LNCaP clone FGC (cell line): ENCODE measurements around the gene ADRA2B.

Source experiments
- DNase-seq: peaks from one replicate; pipeline ENCODE4 v3.0.0-alpha.2; 2011; ENCODE audit warnings: low read depth
- H3K4me3 ChIP-seq: 2 replicates; pipeline ENCODE4 v1.5.1; 2011; ENCODE audit warnings: mild to moderate bottlenecking, low read depth, low read length, control low read depth
- TF ChIP-seq, protein P1 (sequence below): IDR thresholded peaks from 2 replicates; pipeline ENCODE4 v1.5.1; 2012; ENCODE audit warnings: mild to moderate bottlenecking; ENCODE audit not compliant: control insufficient read depth, insufficient read depth; ENCODE audit errors: extremely low read depth

ADRA2B gene

DNA sequence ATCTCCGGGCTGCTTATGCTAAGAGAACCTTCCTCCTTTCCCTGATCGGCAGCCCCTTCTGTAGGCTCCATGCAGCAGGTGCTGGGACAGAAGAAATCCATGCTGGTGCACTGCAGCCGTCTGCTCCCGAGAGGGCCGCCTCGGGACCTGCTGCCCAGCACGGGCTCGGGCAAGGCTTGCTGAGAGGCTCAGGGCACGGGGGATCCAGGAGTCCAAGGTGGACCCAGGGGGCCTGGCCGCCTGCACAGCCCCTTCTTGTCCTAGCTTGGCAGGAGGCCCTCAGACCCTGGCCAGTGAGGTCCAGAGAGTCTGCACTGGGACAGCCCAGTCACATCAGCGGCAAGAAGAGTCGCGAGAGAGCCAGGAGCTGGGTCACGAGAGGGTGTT lies 42.2 kb upstream of the ADRA2B start:
- TF ChIP-seq, protein P1, sequence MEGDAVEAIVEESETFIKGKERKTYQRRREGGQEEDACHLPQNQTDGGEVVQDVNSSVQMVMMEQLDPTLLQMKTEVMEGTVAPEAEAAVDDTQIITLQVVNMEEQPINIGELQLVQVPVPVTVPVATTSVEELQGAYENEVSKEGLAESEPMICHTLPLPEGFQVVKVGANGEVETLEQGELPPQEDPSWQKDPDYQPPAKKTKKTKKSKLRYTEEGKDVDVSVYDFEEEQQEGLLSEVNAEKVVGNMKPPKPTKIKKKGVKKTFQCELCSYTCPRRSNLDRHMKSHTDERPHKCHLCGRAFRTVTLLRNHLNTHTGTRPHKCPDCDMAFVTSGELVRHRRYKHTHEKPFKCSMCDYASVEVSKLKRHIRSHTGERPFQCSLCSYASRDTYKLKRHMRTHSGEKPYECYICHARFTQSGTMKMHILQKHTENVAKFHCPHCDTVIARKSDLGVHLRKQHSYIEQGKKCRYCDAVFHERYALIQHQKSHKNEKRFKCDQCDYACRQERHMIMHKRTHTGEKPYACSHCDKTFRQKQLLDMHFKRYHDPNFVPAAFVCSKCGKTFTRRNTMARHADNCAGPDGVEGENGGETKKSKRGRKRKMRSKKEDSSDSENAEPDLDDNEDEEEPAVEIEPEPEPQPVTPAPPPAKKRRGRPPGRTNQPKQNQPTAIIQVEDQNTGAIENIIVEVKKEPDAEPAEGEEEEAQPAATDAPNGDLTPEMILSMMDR: no peak
- no peak for DNase-seq
- no peak overlapping the region for H3K4me3 ChIP-seq

DNA sequence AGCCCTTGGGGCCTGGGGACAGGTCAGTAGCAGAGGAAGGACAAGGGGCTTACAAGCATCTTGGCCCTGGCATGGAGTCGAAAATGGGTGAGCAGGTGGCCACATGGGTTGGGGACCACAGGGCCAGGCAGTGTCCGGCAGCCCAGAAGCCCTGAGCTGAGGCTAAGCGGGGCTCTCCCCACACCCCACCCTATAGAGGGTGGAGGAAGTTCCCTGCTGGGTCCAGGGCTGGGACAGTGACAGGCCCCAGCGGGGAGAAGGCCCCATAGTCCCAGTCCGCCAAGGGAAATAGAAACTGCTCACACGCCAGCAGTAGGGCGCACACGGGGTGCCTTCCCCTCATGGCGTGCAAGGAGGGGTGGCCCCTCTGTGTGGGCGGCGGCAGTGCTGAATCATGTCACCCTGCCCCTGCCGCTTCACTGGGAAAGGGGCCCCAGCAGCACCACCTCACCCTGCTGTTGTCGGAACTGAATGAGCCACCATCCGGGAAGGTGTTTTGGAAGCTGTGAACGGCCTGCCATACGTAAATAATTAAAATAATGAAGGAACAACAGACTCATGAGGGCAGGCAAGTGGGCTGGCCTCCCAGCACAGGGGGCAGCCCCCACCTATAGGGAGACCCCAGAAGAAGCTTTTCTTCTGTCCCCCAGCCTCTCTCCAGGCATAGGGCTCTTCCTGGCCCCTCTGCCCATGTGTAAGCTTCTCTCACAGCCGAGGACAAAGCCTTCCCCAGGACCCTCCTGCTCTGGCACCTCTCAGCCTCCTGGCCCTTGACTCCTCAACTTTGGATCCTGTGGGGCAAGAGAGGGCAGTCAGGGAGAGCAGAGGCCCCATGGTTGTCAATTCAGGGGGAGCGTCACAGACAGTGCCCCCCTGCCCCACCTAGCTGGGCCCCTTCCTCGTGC lies 41.5 kb upstream of the ADRA2B start:
- DNase-seq: no peak
- TF ChIP-seq, protein P1: no peak
- no peak overlapping the region for H3K4me3 ChIP-seq

DNA sequence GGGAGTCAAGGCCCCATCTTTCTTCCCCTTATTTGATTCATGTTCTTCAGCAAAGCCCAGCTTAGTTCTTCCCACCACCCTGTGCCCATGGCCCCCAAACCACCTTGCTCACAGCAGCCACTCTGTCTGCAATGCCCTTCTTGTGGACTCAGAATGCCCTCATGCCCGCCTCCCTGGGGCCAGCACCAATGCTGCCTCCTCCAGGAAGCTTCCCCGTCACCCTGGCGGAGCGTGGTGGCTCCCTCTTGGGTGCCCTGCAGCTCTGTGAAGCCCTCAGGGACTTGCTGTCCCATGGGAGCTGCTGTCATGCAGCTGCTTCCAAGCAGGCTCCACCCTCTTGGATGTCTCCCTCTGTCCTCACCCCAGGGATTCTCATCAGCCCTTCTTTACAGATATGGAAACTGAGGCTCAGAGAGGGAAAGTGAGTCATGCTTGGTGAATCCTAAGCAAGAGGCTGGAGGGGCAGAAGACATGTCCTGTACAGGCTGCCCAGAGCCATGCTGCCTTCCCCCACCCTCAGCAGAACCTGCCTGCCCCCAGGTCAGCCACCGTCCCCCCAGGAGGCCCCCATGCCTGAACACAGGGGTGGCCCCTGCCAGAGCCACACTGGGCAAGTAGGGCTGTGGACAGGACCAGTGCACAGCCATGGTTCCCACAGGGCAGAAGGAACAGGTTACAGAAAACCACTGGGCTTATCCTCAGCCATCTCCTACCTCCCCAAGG lies 40.7 kb upstream of the ADRA2B start:
- TF ChIP-seq, protein P1: no peak
- H3K4me3 ChIP-seq: no peak overlapping the region
- DNase-seq: no peak

DNA sequence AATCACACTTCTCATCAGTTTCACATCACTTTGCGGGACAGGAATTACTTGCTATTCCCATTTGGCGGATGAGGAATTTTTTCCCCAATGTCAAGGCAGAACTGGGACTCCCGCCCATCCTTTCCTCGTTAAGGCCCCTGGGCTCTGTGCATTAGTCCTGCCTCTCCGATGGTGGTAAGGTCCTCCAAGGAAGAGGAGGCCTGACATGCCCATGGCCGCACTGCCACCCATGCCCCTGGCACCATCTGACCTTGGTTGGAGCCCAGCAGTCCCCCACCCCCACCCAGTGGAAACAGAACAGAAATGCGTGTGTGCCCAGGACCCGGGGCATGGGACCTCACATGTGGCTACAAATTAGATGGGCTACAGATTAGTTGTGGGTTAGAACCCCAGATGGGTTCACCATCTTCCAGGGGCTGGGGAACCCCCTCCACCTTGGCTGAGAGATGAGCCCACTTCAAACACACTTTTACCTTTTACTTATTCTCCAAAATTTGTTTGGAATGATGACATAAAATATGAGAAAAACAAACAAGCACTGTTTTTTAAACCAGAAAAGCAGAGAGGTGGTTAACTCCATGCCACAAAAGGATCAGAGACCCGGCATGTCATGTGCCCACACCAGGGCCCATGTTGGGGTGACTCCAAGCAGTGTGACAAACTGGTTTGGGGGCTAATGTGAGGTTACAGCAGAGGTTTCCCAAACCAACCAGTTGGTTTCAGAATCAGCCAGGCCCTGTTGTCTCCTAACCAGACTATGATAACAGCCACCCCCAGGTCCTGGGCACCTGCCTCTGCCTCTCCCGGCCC lies 39.8 kb upstream of the ADRA2B start:
- no peak for DNase-seq
- no peak overlapping the region for H3K4me3 ChIP-seq
- TF ChIP-seq, protein P1: no peak

DNA sequence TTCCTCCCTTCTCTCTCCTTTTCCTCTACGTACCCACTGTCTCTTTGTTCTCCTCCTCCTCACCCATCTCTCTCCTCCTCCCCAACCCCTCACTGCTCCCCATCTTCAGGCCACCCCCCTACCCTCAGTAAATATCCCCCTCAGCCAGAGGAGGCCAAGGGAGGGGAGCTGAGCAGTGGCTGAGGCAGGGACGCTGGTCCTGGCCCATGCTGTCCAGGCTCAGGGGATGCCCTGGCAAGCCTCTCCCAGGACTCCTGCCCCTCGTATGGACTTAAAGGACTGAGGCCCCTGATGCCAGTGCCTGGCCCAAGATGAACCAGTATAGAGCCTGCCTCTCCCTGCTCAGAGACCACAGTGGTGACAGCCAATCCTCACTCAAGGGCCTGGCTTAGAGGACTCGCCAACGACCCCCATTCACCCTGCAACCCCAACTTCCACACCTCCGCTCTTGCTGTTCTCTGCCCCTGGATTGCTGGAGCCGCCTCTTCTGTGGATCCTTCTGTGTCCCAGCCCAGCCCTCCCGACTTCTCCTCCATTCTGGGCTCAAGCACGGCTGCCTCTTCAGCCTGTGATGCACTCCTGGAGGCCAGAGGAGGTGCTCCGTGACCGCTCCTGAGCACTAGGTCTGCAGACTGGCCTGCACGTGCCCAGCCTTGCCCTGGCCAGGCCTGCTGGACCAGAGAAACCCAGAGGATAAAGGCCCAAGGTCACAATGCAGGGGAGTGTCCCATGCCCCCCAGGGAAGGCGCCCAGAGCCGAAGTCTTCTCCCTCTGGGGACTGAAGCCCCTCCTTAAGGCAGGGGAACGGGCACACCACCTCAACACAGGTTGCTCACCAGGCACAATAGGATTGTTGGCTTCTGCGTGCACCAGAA lies 38.4 kb upstream of the ADRA2B start:
- TF ChIP-seq, protein P1: no peak

DNA sequence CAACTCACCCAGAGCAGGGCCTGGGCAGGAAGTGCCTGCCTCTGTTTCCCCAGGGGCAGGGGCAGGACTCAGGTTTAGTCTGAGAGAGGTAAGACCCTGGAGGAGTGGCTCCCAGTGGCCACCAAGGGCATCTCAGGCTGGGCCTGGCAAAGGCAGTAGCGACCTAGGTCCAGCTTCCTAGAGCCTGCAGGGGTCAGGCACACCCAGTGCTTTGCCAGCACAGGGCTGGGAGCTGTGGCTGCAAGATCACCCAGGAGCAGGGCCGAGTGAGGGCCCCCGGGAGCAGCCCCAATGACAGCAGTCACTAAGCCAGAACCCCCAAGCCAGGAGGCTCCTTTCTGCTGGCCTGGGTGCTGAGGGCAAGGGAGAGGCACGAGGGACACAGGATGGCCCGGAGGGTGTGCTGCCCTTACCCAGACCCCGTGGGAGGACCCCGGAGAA lies 37.6 kb upstream of the ADRA2B start:
- no peak overlapping the region for H3K4me3 ChIP-seq
- no peak for DNase-seq
- TF ChIP-seq, protein P1: no peak

More for the DNA sequence above, 38.4 kb upstream of the ADRA2B start:
- DNase-seq: no peak
- H3K4me3 ChIP-seq: no peak overlapping the region
